Activated T-helper 17 cell treated with anti-CD3 and anti-CD28 coated beads, Interleukin-2, amount 50 U/mL, for 72 hours (primary cell): ENCODE measurements around the gene VAPB. TPM values are rescaled to one million over a fixed set of nuclear protein-coding genes. Genes with fewer than 3 reads are reported as not detected.

Experiments
- ATAC-seq: fragments of 150-1000 bp; cut with Tn5 transposase; replicated peaks from 2 replicates; pipeline ENCODE4 v1.10.0; 2021; ENCODE audit warnings: mild to moderate bottlenecking, moderate library complexity
- H3K27ac Mint-ChIP-seq: one replicate; pipeline ENCODE4 v1.8.0; 2022; ENCODE audit warnings: mixed read lengths
- H3K27me3 Mint-ChIP-seq: one replicate; pipeline ENCODE4 v1.8.0; 2022; ENCODE audit warnings: mixed read lengths
- H3K36me3 Mint-ChIP-seq: one replicate; pipeline ENCODE4 v1.8.0; 2022; ENCODE audit warnings: low read depth, mild to moderate bottlenecking, mixed read lengths
- H3K4me1 Mint-ChIP-seq: one replicate; pipeline ENCODE4 v1.8.0; 2022; ENCODE audit warnings: mixed read lengths
- H3K4me3 Mint-ChIP-seq: one replicate; pipeline ENCODE4 v1.8.0; 2022; ENCODE audit warnings: mild to moderate bottlenecking, mixed read lengths
- H3K9me3 Mint-ChIP-seq: one replicate; pipeline ENCODE4 v1.8.0; 2022; ENCODE audit warnings: mixed read lengths
- total RNA-seq, 2 donors: library from RNA; stranded (reverse); gene quantifications; one replicate each; pipeline ENCODE4 v1.2.3, GENCODE V29; 2022

Gene VAPB
- total RNA-seq, 2 donors from 2014 or later: 43.2 to 48.2 TPM

DNA sequence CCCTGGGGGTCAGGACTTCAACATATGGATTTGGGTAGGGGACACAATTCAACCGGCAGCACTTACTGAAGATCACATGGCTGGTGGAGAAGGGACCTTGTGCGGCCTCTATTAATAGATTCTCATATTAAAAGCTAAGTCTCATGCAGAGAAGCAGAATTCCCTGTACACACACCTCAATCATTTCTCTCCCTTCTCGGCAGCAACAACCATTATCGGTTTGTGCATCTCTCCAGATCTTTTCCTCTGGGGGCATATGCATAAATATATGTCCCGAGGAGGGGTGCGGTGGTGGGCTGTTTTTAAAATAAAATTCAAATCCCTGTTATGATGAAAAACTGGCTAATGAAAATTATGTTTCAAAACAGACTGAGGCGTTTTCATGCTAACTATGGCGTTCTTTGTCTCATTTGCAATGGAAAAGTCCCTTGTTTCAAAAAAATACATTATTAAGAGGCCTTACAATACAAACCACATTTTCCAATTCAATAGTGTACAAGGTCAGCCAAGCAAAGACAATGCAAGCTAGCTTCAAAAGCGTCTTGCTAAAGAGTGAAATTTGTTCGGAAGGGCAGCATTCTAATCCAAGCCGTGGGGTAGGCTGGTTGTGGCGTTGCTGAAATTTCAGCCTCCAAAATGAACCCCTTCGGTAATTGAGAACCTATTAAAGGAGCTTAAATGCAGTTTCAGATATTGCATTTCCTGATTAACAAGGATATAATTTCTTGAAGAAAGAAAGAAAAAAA, 108.9 kb downstream of the VAPB start:
- Mint-ChIP-seq H3K36me3 (no peaks in the 10 kb centered on the region), H3K27me3 (peaks cover 6% of the 10 kb centered on the region), H3K9me3 (no peaks in the 10 kb centered on the region), H3K4me1 (peaks cover 4% of the 10 kb centered on the region), H3K27ac (no peak overlapping the region), H3K4me3 (no peak overlapping the region)
- no peak for ATAC-seq

DNA sequence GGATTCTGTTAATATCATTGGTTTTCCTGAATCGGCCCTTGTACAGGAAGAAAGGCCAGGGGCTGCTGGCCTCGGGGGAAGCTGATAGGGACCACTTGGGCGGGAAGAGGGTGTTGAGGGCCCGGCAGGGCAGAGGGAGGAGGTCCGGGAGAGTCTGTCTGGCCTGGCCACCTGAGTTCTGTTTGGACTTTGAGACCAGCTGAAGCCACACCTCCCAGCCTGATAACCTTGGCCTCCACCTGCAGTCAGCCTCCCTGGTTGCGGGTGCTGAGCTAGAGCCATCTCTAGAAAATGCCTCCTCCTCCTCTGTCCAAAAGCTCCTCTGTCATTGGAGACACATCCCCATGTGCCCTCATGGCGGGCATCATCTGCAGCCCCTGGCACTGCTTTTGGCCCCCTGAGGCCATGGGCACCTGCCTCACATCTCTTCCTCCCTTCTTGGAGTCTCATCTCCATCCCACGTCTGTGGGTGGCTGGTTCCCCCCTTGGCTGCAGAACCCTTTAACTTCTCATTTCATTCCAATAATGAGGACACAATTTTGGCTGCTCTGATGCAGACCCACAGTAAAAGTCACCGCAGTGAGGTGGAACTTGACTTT, 109.5 kb downstream of the VAPB start:
- no peak overlapping the region for H3K4me3 Mint-ChIP-seq
- no peak overlapping the region for H3K27ac Mint-ChIP-seq
- no peak for ATAC-seq
- H3K36me3 Mint-ChIP-seq: no peaks in the 10 kb centered on the region
- H3K9me3 Mint-ChIP-seq: peaks cover 2% of the 10 kb centered on the region
- H3K4me1 Mint-ChIP-seq: no peaks in the 10 kb centered on the region
- peaks cover 6% of the 10 kb centered on the region for H3K27me3 Mint-ChIP-seq

DNA sequence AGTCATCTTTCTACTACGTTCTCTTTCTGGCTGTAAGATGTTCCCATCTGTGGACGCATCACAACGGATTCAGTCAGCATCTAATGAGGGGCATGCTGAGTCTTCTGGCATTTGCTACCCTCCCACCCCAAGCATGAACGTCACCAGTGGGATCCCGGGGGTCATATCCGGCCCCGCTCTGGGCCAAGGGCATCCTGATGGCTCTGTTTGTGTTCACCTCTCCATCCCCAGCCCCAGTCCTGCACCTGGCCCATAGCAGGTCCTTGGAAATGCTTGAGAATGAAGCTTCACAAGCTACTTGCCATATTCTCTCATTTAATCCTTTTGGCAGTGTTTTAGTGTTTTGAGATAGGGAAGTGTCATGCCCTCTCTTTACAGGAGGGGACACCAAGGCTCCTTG, 111.2 kb downstream of the VAPB start:
- Mint-ChIP-seq H3K27ac (no peak overlapping the region), H3K4me3 (no peak overlapping the region), H3K4me1 (no peaks in the 10 kb centered on the region), H3K36me3 (no peaks in the 10 kb centered on the region), H3K9me3 (peaks cover 5% of the 10 kb centered on the region), H3K27me3 (peaks cover 6% of the 10 kb centered on the region)
- no peak for ATAC-seq

Other genes starting within 250 kb of the VAPB start
- gene ANKRD60, start 160.6 kb upstream of the VAPB start, total RNA-seq: not detected
- gene RAB22A, start 79.5 kb upstream of the VAPB start, total RNA-seq: 10 to 100 TPM; 11.6 to 12.8 TPM
- not detected for gene APCDD1L, start 126.2 kb downstream of the VAPB start, total RNA-seq